Skeletal muscle cell (primary cell): Measurements from ENCODE around the gene EPS8.

Source experiments
- DNase-seq: peaks from one replicate; pipeline ENCODE4 v3.0.0-alpha.2; 2010; ENCODE audit warnings: low read depth
- H3K4me3 ChIP-seq: 2 replicates; pipeline ENCODE4 v1.5.1; 2011; ENCODE audit warnings: low read depth, mild to moderate bottlenecking, control low read depth, low read length, moderate library complexity

EPS8 gene

DNA sequence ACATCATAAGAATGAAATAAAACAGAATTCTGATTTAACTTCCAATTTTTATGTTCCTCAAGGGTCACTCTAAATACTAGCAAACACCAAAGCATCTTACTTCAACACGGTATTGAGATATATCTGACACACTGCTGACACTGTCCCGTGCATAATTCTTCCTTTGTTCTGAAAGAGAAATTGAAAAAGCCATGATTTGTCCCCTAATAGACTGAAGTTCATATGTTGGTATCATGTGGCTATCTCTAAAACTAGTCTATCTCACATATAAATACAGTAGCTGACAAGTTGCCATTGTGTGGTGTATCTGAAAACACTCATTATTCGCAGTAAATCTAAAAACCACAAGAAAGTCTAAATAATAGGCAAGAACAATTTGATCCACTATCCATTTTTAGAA, 118.4 kb downstream of the EPS8 start:
- no peak for DNase-seq
- H3K4me3 ChIP-seq, result no peak overlapping the region

DNA sequence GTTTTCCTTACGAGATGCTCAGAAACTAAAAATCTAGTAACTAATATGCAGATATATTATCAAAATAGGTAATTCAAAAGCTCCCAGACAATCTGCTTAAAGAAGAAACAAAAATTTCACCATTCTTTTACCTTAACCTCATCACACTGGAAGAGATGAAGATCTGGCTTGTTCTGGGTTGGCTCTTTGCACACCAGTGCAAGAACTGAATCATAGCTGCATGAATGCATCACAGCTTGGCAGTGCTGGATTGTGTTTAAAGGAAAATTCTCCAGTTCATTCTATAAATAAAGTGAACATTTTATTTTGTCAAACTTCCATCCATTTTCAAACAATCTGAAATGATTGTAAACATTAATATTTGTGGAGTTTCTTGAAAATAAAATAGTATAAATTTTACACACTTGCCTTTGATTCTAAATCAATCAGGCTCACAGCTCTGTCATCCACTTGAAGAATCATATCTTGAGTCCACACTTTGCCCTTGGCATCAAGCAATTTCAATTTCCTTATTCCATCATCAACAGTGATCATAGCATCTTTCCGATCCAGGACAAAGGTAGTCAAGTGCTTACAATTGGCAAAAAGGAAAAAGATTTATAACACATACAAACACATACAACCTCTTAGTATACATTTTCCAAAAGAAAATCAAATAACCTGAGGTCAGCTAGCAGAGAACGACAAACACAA, 119.8 kb downstream of the EPS8 start:
- DNase-seq, result no peak
- no peak overlapping the region for H3K4me3 ChIP-seq

- H3K4me3 ChIP-seq, result no peak overlapping the region
- no peak for DNase-seq
Measured at GRCh38 chr12:15664491-15664890, 124.7 kb downstream of the EPS8 start.

DNA sequence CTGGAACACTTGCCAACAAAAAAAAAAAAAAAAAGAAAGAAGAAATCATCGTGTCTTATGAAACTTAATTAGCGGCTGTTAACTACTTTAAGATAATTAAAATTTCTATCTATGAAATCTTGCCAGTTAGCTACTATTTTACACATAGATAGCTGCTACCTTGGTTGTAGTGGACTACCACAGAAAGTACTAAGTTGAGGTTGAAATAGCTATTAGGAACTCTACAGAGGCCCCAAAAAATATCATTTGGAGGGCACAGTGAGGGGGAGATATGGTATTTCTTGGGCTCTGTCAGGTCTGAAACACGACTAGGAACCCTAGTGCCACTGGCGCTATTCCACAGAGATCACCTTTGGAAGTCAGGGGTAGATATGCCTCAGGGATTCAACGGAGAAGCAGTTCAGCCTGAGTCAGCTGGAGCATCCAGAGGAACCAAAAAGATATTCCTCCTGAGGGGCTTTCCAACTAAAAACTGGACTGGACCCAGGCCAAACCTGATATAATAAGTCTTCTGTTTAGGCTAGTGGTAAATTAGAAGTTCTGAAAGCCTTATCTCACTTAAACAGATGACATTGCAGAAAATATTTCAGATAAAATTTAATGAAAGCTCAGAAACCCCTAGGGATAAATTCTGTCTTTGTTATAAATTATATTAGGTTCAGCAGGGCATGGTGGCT, 126.1 kb downstream of the EPS8 start:
- DNase-seq, result no peak

GRCh38 chr12:15662303-15662980, 126.7 kb downstream of the EPS8 start:
- H3K4me3 ChIP-seq, result no peak overlapping the region
- DNase-seq, result peak; percentile 76

More for the DNA sequence above, 126.1 kb downstream of the EPS8 start:
- H3K4me3 ChIP-seq, result no peak overlapping the region

GRCh38 chr12:15651371-15651770, 137.8 kb downstream of the EPS8 start:
- H3K4me3 ChIP-seq, result no peak overlapping the region
- no peak for DNase-seq

- H3K4me3 ChIP-seq, result no peak overlapping the region
- no peak for DNase-seq
Measured at GRCh38 chr12:15650399-15651128, 138.6 kb downstream of the EPS8 start.

DNA sequence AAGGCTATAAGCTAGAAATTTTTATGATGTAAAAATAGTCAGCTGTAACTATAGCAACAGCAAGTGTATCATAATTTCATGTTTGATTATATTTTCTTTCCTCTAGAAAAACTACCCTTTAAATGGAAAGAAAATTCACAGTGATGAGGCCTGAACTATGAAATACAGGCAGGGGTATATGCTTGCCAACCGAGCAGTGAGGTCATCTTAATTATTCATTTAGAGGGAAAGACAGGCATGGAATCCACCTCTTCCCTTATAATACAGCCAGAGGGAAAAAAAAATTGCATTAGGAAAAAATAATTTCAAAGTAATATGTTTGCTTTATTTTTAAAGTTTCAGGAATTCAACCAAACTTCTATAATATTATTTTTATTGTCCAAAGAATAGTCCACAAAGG, 139.8 kb downstream of the EPS8 start:
- DNase-seq, result no peak
- no peak overlapping the region for H3K4me3 ChIP-seq

DNA sequence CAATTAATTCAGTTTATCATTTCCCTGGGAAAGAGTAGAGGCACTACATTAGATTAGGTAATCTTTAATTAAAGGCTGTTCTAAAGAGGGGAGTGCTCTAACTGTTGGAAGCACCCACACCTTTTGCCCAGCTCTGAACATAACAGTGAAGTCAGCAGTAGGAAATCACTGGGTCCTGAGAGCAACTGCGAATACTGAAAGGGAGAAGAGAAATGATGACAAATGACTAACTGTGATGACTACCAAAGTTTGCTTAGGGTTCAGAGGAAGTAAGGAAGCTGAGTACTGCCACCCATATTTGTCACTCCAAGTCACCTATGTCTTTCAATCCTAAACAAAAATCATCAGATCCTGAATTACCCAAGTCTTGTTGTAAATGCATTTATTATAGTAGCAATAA, 140.6 kb downstream of the EPS8 start:
- no peak for DNase-seq
- H3K4me3 ChIP-seq, result no peak overlapping the region

DNA sequence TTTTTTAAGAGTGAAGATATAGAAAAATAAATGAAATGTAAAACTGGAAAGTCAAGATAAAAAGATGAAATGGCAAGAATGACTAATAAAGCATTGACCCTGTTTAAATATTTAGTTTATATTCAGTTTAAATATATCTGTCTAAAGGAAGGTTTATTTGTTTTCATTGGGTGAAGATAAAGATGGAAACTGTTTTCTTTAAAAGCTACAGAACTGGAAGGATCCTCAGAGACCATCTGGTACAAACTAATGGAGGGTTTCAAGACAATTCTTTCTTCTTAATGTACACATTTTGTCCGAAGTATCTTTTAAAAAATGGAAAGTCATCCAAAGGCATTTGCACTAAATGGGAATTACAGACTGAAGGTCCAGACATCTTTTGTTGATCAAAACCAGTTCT, 142.6 kb downstream of the EPS8 start:
- no peak for DNase-seq
- H3K4me3 ChIP-seq, result no peak overlapping the region

DNA sequence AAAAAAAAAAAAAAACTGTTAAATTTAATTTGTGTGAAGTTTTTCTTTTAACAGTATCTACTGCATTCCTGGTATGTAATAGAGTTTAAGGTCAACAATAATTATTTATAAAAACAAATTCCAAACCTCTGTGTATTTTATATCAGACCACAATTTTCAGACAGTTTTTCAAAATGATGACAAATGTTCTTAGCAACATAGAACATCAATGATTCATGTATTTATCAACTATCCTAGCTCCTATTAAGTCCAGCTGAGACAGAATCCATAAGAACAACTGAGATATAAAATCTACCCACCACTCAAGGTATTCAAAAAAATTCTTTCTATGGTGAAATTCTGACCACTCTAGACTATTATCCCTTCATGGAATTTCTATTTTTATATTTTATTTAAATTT, 144.5 kb downstream of the EPS8 start:
- no peak for DNase-seq
- no peak overlapping the region for H3K4me3 ChIP-seq

DNA sequence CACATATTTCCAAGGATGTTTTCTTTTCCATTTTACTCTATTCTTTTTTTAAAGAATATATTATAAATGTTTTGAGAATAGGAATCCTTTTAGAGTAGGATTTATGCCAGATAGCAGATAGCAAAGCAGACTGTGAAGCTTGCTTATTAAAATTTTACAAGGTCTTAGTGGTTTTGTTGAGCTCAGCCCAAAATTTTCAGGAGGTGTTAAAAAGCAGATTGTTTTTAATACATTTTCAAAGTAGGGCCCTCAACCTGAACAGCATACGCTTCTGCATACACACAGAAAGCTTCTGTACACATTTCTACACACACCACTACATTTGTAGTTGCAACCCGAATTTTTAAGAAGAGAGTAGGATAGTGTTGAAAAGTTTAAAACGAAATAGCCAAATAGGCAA, 151.0 kb downstream of the EPS8 start:
- no peak overlapping the region for H3K4me3 ChIP-seq
- DNase-seq, result no peak

- no peak for DNase-seq
- H3K4me3 ChIP-seq, result no peak overlapping the region
Measured at GRCh38 chr12:15636060-15636890, 152.9 kb downstream of the EPS8 start.

DNA sequence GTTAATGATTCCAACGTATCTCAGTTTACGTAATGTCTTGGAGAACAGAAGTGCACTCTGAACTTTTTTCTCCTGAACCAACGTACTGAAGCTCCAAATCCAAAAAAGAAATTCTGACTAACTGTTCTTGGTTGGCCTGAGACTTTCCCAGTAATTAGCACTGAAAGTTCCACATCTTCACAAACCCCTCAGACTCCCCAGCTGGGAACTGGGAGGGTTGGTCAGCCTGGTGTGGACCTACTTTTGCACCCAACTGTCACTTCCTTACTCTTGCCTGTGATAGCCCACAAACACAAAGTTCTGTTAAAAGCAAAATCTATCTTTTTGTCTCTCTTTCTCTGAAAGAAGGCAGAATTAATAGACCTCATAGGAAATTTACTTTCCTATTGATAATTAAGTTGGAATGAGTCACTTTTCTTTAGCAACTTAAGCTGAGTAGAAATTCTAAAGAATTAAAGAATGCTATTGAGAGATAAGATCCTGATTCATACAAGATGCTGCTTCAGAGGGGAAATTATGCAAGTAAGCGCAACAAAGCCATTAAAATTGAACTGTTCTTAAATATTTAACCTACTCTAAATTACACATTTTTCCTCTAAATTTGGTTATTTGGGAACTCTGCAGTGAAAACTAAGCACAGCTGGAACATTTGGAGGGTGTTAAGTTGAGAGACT, 155.0 kb downstream of the EPS8 start:
- no peak for DNase-seq

GRCh38 chr12:15633201-15633600, 156.0 kb downstream of the EPS8 start:
- no peak overlapping the region for H3K4me3 ChIP-seq
- DNase-seq, result no peak

More for the DNA sequence above, 155.0 kb downstream of the EPS8 start:
- no peak overlapping the region for H3K4me3 ChIP-seq

GRCh38 chr12:15632708-15633107, 156.5 kb downstream of the EPS8 start:
- H3K4me3 ChIP-seq, result no peak overlapping the region
- no peak for DNase-seq

GRCh38 chr12:15631007-15631715, 158.0 kb downstream of the EPS8 start:
- DNase-seq, result no peak
- no peak overlapping the region for H3K4me3 ChIP-seq

- H3K4me3 ChIP-seq, result no peak overlapping the region
- DNase-seq, result peak; percentile 60
Measured at GRCh38 chr12:15629761-15630160, 159.4 kb downstream of the EPS8 start.
